ENCODE data around the gene OR52B2.

GRCh38 chr11:6196396-6196795 lies 26.3 kb upstream of the OR52B2 start:
- TF ChIP-seq CTCF (IDR thresholded peaks at IDR 0.05), result no peak
- TF ChIP-seq POLR2A (IDR thresholded peaks at IDR 0.05), result no peak
- no peak for TF ChIP-seq EP300 (IDR thresholded peaks at IDR 0.05)
